GM12864 (cell line): ENCODE data around the gene SPINK13.

Experiments
- DNase-seq: peaks from one replicate; pipeline ENCODE4 v3.0.0-alpha.2; 2011; ENCODE audit warnings: low read depth
- H3K4me3 ChIP-seq: 2 replicates; pipeline ENCODE4 v1.5.1; 2011; ENCODE audit warnings: mild to moderate bottlenecking, low read depth, low read length, control low read depth
- TF ChIP-seq, protein P1 (sequence below): IDR thresholded peaks from 2 replicates; pipeline ENCODE4 v1.5.1; 2011; ENCODE audit warnings: low read depth, mild to moderate bottlenecking, moderate library complexity, low read length, control low read depth, inconsistent platforms; ENCODE audit errors: missing control alignments

Gene SPINK13, protein sequence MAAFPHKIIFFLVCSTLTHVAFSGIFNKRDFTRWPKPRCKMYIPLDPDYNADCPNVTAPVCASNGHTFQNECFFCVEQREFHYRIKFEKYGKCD

DNA sequence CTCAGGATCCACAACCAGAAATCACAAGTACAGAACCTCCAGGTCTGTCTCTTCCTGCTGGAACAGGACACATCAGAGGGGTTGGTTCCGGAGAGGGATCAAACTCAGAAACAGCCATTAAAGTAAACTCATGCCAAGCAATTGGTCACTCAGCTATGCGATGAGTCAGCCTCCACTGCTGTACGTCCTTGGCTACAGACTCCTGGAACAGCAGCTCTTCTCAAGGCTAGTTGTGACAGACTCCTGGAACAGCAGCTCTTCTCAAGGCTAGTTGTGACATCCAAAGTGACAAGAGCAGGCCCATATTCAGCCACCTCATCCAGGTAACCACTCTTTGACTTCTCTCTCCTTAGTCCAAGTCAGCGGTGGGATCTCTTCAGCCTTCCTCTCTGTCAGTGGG, at the start of gene SPINK13:
TSS of gene SPINK13 (plus strand) at position 229 of the 400 bp plus-strand sequence. CDS start 1,279 bp downstream, outside the sequence.
- no peak within 1 kb of the TSS for H3K4me3 ChIP-seq
- DNase-seq: no peak
- TF ChIP-seq, protein P1, sequence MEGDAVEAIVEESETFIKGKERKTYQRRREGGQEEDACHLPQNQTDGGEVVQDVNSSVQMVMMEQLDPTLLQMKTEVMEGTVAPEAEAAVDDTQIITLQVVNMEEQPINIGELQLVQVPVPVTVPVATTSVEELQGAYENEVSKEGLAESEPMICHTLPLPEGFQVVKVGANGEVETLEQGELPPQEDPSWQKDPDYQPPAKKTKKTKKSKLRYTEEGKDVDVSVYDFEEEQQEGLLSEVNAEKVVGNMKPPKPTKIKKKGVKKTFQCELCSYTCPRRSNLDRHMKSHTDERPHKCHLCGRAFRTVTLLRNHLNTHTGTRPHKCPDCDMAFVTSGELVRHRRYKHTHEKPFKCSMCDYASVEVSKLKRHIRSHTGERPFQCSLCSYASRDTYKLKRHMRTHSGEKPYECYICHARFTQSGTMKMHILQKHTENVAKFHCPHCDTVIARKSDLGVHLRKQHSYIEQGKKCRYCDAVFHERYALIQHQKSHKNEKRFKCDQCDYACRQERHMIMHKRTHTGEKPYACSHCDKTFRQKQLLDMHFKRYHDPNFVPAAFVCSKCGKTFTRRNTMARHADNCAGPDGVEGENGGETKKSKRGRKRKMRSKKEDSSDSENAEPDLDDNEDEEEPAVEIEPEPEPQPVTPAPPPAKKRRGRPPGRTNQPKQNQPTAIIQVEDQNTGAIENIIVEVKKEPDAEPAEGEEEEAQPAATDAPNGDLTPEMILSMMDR: no peak

DNA sequence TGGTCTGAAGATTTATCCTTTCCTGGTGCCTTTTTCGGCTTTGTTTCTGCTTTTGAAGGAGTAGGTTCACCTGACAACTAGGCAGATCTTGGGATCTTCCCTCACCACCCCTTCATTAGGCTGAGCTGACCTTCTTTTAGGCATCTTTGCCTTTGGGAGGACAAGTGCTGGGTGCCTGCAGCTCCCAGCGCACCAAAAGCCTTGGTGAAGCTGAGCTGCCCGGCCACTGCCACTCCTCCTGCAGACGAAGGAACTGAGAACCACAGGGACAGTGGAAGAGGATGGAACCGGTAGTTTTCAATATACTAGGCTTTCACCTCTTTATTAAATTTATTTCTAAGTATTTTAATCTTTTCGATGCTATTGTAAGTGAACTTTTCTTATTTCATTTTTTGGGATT, 47.1 kb upstream of the SPINK13 start:
- H3K4me3 ChIP-seq: no peak overlapping the region
- TF ChIP-seq, protein P1: no peak
- no peak for DNase-seq

DNA sequence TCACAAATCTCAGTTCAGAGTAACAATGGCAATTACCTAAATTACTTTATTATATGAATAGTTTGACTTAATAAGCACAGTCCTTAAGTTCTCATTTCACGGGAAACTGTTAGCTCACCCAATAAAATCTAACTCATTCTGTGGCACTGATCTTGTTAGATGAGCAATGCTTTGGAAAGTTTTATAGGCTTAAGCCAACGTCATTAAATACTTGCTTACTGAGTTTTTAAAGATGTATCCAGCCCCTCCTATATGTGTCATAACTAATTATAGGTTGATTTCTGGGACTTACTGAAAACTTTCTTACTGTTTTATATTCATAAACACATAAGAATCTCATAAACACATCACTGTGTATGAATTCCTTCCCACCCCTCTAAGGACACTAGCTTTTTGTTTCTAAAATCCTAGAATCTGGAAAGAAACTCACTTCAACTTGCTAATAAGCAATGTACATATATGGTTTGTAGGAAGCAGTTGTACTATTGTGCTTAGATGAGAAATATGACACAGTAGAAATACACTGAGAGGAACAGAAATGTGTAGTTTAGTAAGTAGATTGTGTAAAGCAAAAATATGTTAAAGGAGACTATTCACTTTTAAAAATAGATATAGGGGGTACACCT, 44.4 kb upstream of the SPINK13 start:
- TF ChIP-seq, protein P1: no peak
- no peak for DNase-seq
- H3K4me3 ChIP-seq: no peak overlapping the region

DNA sequence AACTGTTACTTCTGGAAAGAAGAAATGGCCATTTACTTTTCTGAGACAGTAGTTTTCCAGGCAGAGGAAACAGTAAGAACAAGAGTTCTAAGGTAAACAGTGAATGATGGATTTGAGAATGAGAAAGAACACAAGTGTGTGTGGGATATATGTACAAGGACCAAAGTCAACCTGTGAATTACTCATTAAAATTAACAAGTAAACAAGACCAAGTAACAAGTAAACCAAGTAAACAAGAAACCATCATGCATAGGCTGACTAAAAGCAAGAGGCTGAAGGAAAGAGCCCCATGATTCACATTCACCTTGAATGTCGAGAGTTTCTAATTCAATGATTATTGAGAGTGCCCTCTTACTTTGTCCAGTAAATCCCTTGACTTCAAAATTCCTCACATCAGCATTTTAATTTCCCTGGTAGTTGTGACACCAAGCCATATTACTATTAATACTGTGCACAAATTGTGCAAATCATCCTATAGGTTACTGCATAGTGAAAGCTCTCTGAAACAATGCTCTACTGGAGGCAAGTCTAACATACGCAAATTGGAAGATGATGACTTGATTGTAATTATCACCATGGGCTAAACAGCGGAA, 40.1 kb upstream of the SPINK13 start:
- TF ChIP-seq, protein P1: no peak
- no peak overlapping the region for H3K4me3 ChIP-seq
- no peak for DNase-seq

DNA sequence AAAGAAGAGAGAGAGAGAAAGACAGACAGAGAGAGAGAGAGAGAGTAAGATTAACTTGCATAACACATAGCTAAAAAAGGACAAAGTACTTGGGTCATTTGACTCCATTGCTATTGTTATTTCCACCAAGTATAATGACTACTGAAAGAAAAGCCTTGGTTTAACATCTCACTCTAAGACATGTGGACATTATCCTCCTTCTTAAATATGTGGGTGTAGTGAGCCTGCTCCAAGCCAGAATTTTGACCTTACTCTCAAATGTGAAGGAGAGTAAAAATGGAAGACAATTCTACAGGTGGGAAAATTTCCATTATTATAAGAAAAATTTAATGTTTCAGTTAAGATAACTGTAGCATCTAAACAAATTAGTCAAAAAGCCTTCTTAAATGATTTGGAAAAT, 38.8 kb upstream of the SPINK13 start:
- TF ChIP-seq, protein P1: no peak

DNA sequence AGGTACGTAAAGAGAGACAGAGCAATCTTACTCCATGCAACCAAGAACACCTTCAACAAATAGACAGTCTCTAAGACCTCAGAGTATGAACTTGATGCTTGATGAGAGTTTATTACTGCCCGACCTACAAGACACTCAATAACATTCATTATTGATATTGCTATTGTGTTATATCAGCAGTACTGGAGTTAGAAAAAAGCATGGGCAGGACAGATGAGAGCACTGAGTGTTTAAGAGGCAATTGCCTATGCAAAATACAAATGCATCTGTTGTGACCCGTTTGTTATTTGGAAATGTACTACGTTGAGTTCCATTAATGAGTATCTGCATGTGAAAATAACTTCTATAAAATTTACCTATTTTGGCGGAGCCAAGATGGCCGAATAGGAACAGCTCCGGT, 38.4 kb upstream of the SPINK13 start:
- DNase-seq: no peak
- TF ChIP-seq, protein P1: no peak
- H3K4me3 ChIP-seq: no peak overlapping the region

More for the DNA sequence above, 38.8 kb upstream of the SPINK13 start:
- DNase-seq: no peak
- no peak overlapping the region for H3K4me3 ChIP-seq

DNA sequence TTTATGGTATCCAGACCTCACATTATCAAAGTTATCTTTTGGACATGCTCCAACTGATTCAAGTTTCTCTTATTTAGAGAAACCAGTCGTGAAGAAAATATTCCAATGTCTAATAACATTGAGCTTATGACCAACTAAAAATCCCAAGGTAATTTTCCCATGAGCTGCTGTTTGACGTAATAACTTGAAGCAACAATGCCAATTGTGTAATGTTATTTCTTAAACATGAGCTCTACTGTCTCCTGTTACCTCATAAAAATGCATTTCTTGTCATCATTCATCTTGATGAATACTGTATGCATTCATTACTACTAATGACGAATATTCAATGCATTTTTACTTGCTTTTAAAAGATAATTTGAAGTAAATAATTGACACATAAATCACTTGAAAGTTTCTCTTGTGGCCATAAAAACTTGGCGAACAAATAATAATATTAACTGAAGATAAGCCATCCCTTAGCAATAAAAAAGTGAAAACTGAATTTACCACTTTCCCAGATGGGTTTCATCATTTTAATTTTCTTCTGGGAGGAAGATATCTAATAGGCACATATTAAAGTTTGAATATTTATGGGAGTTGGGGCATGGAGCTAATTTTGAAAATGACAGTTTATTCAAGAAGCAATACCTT, 30.7 kb upstream of the SPINK13 start:
- DNase-seq: no peak
- TF ChIP-seq, protein P1: no peak
- no peak overlapping the region for H3K4me3 ChIP-seq
